Panc1 (cell line): Measurements from ENCODE around the gene EEF1AKMT2. TPM values are rescaled to one million over a fixed set of nuclear protein-coding genes. Genes with fewer than 3 reads are reported as not detected.

Experiments used
- ATAC-seq: fragments of 200-7000 bp; cut with Tn5 transposase; 2 replicates; pipeline ENCODE4 v1.9.1; 2020; ENCODE audit warnings: mild to moderate bottlenecking, moderate library complexity
- BruUV-seq: library from RNA; stranded (reverse); fragments of 400-500 nt; replicated peaks from 2 replicates; lab custom pipeline; 2021; lab: Mats Ljungman, UMichigan
- CTCF ChIA-PET: fragments of 300-600 bp; sonication (Branson Sonifier 250); formaldehyde crosslinking; loops from one replicate; lab custom pipeline; 2022; ENCODE audit warnings: antibody characterized with exemption; lab: Charles Lee
- POLR2A ChIA-PET: fragments of 300-600 bp; sonication (Branson Sonifier 250); formaldehyde crosslinking; loops from one replicate; lab custom pipeline; 2022; ENCODE audit warnings: antibody characterized with exemption; lab: Charles Lee
- DNase-seq: peaks from one replicate; pipeline ENCODE4 v3.0.0-alpha.2; 2010; ENCODE audit warnings: low read depth, low spot score
- H3K27ac ChIP-seq: 2 replicates; pipeline ENCODE4 v1.5.1; 2011; ENCODE audit warnings: mild to moderate bottlenecking, low read length, inconsistent platforms
- H3K27me3 ChIP-seq: fragments of 200-500 bp; sonication (Bioruptor generic); 2 replicates; pipeline ENCODE4 v1.6.0; 2014; ENCODE audit warnings: low read length, inconsistent platforms; ENCODE audit not compliant: control insufficient read depth, insufficient read depth
- H3K36me3 ChIP-seq: fragments of 200-500 bp; sonication (Bioruptor generic); 2 replicates; pipeline ENCODE4 v1.5.1; 2014; ENCODE audit warnings: inconsistent platforms, mild to moderate bottlenecking, low read length, moderate library complexity; ENCODE audit not compliant: control insufficient read depth, insufficient read depth
- H3K4me1 ChIP-seq: 2 replicates; pipeline ENCODE4 v1.5.1; 2011; ENCODE audit warnings: inconsistent platforms, mild to moderate bottlenecking, low read length, moderate library complexity; ENCODE audit not compliant: control insufficient read depth, insufficient read depth
- H3K4me3 ChIP-seq, 2 experiments: 2 replicates each; pipeline ENCODE4 v1.5.1; 2011 to 2012; ENCODE audit warnings: low read depth in 2 of 2, low read length in 2 of 2, mild to moderate bottlenecking in 2 of 2, inconsistent platforms in 1 of 2, moderate library complexity in 1 of 2
- H3K9me3 ChIP-seq: fragments of 200-500 bp; sonication (Bioruptor generic); 2 replicates; pipeline ENCODE4 v1.5.1; 2014; ENCODE audit warnings: low read depth, mild to moderate bottlenecking, inconsistent platforms, low read length, moderate library complexity; ENCODE audit not compliant: control insufficient read depth, insufficient read depth
- CTCF ChIP-seq: fragments of 450-650 bp; IDR thresholded peaks from 2 replicates; pipeline ENCODE4 v1.5.1; 2017; ENCODE audit warnings: mild to moderate bottlenecking
- POLR2AphosphoS5 ChIP-seq: IDR thresholded peaks from 2 replicates; pipeline ENCODE4 v1.6.1; 2012; ENCODE audit warnings: mild to moderate bottlenecking, low read depth, low read length, moderate library complexity
- REST ChIP-seq, 2 experiments: IDR thresholded peaks; 2 replicates each; pipeline ENCODE4 v1.6.1; 2011 to 2012; ENCODE audit warnings: low read depth in 2 of 2, control low read depth in 1 of 2, low read length in 1 of 2, mild to moderate bottlenecking in 1 of 2, moderate library complexity in 1 of 2; ENCODE audit not compliant: insufficient read depth in 1 of 2
- SIN3A ChIP-seq: IDR thresholded peaks from 2 replicates; pipeline ENCODE4 v1.6.1; 2012; ENCODE audit warnings: low read depth, mild to moderate bottlenecking, low read length, moderate library complexity, borderline replicate concordance; ENCODE audit not compliant: insufficient read depth
- TCF7L2 ChIP-seq: IDR thresholded peaks from 2 replicates; pipeline ENCODE4 v1.6.1; 2011; ENCODE audit warnings: mild to moderate bottlenecking, low read depth, low read length, inconsistent platforms
- in situ Hi-C: cut with HindIII; loops from 2 replicates; pipeline ENCODE4 v1.10.0; 2016; ENCODE audit warnings: low sequenced_read_pairs, low pct_unique_long_range_greater_than_20kb
- intact Hi-C: fragments of 100-400 bp; cut with micrococcal nuclease; formaldehyde crosslinking; loops from one replicate; pipeline ENCODE4 v1.10.0; 2022; ENCODE audit not compliant: unreplicated experiment
- total RNA-seq: library from RNA; stranded (reverse); gene quantifications from one replicate; pipeline ENCODE4 v1.2.1, GENCODE V29; 2021; ENCODE audit not compliant: unreplicated experiment

EEF1AKMT2 gene
- total RNA-seq, 1 experiment from 2014 or later: 39.2 TPM

- H3K4me3 ChIP-seq: no peak overlapping the region
- H3K27ac ChIP-seq: no peak overlapping the region
- no peaks in the 10 kb centered on the region for H3K9me3 ChIP-seq
- in situ Hi-C loops: no loop called here
- peaks cover 50% of the 10 kb centered on the region for H3K36me3 ChIP-seq
- TF ChIP-seq CTCF (no peak), SIN3A (no peak), REST (IDR thresholded peaks at IDR 0.05; ENCODE audit: insufficient read depth in 1 of 2, low read depth in 2 of 2, low read length in 1 of 2) (no peak), POLR2AphosphoS5 (no peak), TCF7L2 (no peak)
- BruUV-seq: no TSS peak
- CTCF ChIA-PET: interaction anchor here (0.6 kb wide), 1 partner anchor 261 kb away, joined by 5 read pairs; no protein-coding TSS in a partner anchor
- POLR2A ChIA-PET: interaction anchor here (0.6 kb wide), 2 partner anchors 27 to 40 kb away, joined by 5 to 6 read pairs; partner anchors contain the start of gene EEF1AKMT2
- intact Hi-C loops: no loop called here
- DNase-seq (no peak), ATAC-seq (no peak)
- no peaks in the 10 kb centered on the region for H3K27me3 ChIP-seq
- H3K4me1 ChIP-seq: no peaks in the 10 kb centered on the region
Observed at GRCh38 chr10:124831116-124831515, 39.4 kb upstream of the EEF1AKMT2 start.

GRCh38 chr10:124830445-124830844 is 38.8 kb upstream of the EEF1AKMT2 start:
- Histone ChIP-seq H3K27me3 (no peaks in the 10 kb centered on the region), H3K27ac (no peak overlapping the region), H3K4me3 (no peak overlapping the region), H3K4me1 (no peaks in the 10 kb centered on the region), H3K9me3 (no peaks in the 10 kb centered on the region), H3K36me3 (peaks cover 46% of the 10 kb centered on the region)
- intact Hi-C loops: no loop called here
- DNase-seq: no peak
- CTCF ChIA-PET: interaction anchor here (0.6 kb wide), 1 partner anchor 260 kb away, joined by 5 read pairs; no protein-coding TSS in a partner anchor
- ATAC-seq: no peak
- TF ChIP-seq REST (IDR thresholded peaks at IDR 0.05; ENCODE audit: insufficient read depth in 1 of 2, low read depth in 2 of 2, low read length in 1 of 2) (no peak), SIN3A (no peak), POLR2AphosphoS5 (no peak), CTCF (no peak), TCF7L2 (no peak)
- POLR2A ChIA-PET: interaction anchor here (0.6 kb wide), 2 partner anchors 26 to 39 kb away, joined by 5 to 6 read pairs; partner anchors contain the start of gene EEF1AKMT2
- no TSS peak for BruUV-seq
- in situ Hi-C loops: no loop called here
